ENCODE results near the gene RASEF.
"Not testable (repeated sequence)": the region's sequence is repeated elsewhere in the genome, so short reads cannot be mapped to it uniquely, and the experiment has no call there.

The RASEF gene

GRCh38 chr9:82975176-82975575 is 87.8 kb downstream of the RASEF start:
- DNase-seq (ENCODE audit: low read depth, low spot score), result no peak

- no peak for DNase-seq (ENCODE audit: low read depth, low spot score)
Observed at GRCh38 chr9:82972446-82972845, 90.5 kb downstream of the RASEF start.

GRCh38 chr9:82970359-82970758 is 92.6 kb downstream of the RASEF start:
- no peak for DNase-seq (ENCODE audit: low read depth, low spot score)

- DNase-seq (ENCODE audit: low read depth, low spot score), result no peak
Observed at GRCh38 chr9:82969291-82969690, 93.7 kb downstream of the RASEF start.

GRCh38 chr9:82968816-82969215 is 94.1 kb downstream of the RASEF start:
- DNase-seq (ENCODE audit: low read depth, low spot score), result no peak

- DNase-seq (ENCODE audit: low read depth, low spot score), result no peak
Observed at GRCh38 chr9:82968388-82968787, 94.6 kb downstream of the RASEF start.

- peak; percentile 76 for DNase-seq (ENCODE audit: low read depth, low spot score)
Observed at GRCh38 chr9:82961504-82962125, 101.3 kb downstream of the RASEF start.

- peak; percentile 26 for DNase-seq (ENCODE audit: low read depth, low spot score)
Observed at GRCh38 chr9:82957529-82958379, 105.2 kb downstream of the RASEF start.

GRCh38 chr9:82949203-82949602 is 113.7 kb downstream of the RASEF start:
- DNase-seq (ENCODE audit: low read depth, low spot score), result no peak

- no peak for DNase-seq (ENCODE audit: low read depth, low spot score)
Observed at GRCh38 chr9:82940376-82940775, 122.6 kb downstream of the RASEF start.

GRCh38 chr9:82939451-82939850 is 123.5 kb downstream of the RASEF start:
- no peak for DNase-seq (ENCODE audit: low read depth, low spot score)

- no peak for DNase-seq (ENCODE audit: low read depth, low spot score)
Observed at GRCh38 chr9:82938426-82939218, 124.3 kb downstream of the RASEF start.

GRCh38 chr9:82936561-82936960 is 126.4 kb downstream of the RASEF start:
- not testable (repeated sequence) for DNase-seq (ENCODE audit: low read depth, low spot score)

- DNase-seq (ENCODE audit: low read depth, low spot score), result peak; percentile 47
Observed at GRCh38 chr9:82934949-82935348, 128.0 kb downstream of the RASEF start.

GRCh38 chr9:82934025-82934424 is 128.9 kb downstream of the RASEF start:
- not testable (repeated sequence) for DNase-seq (ENCODE audit: low read depth, low spot score)

- DNase-seq (ENCODE audit: low read depth, low spot score), result no peak
Observed at GRCh38 chr9:82930116-82930515, 132.8 kb downstream of the RASEF start.
